Naive thymus-derived CD8-positive, alpha-beta T cell (primary cell): ENCODE measurements around the gene BMPR1B. TPM values are rescaled to one million over a fixed set of nuclear protein-coding genes. Genes with fewer than 3 reads are reported as not detected.

ENCODE experiments used
- ATAC-seq, 2 donors: fragments of 150-1000 bp; cut with Tn5 transposase in 1 of 2; sonication (Bioruptor Pico), chemical (Tn5 transposase) in 1 of 2; 1 replicate in 1 of 2; 2 replicates in 1 of 2; pipeline ENCODE4 v1.10.0; 2021; ENCODE audit warnings: mild to moderate bottlenecking in 2 of 2, moderate library complexity in 2 of 2
- POLR2A ChIA-PET: fragments of 350-600 bp; sonication (Branson Sonifier 250); formaldehyde crosslinking; loops from one replicate; lab custom pipeline; 2021; ENCODE audit warnings: antibody characterized with exemption; lab: Charles Lee
- DNase-seq, 10 donors: peaks; one replicate each; pipeline versions ENCODE4 v3.0.0 to v3.0.0-alpha.2; 2020 to 2022
- H3K27ac Mint-ChIP-seq, 10 donors: one replicate each; pipeline ENCODE4 v1.8.0; 2020 to 2022; ENCODE audit warnings: mild to moderate bottlenecking in 10 of 10, mixed read lengths in 10 of 10, moderate library complexity in 4 of 10, inconsistent platforms in 1 of 10
- H3K27me3 Mint-ChIP-seq, 5 donors: one replicate each; pipeline ENCODE4 v1.8.0; 2021 to 2022; ENCODE audit warnings: mixed read lengths in 5 of 5
- H3K36me3 Mint-ChIP-seq, 3 donors: one replicate each; pipeline ENCODE4 v1.8.0; 2020 to 2022; ENCODE audit warnings: mixed read lengths in 3 of 3, mild to moderate bottlenecking in 2 of 3, inconsistent platforms in 1 of 3
- H3K4me1 Mint-ChIP-seq, 4 donors: one replicate each; pipeline ENCODE4 v1.8.0; 2021 to 2022; ENCODE audit warnings: mixed read lengths in 4 of 4
- H3K4me3 Mint-ChIP-seq, 10 donors: one replicate each; pipeline ENCODE4 v1.8.0; 2020 to 2022; ENCODE audit warnings: mild to moderate bottlenecking in 10 of 10, mixed read lengths in 10 of 10, moderate library complexity in 6 of 10, inconsistent platforms in 1 of 10
- H3K9me3 Mint-ChIP-seq, 9 donors: one replicate each; pipeline ENCODE4 v1.8.0; 2020 to 2022; ENCODE audit warnings: mixed read lengths in 9 of 9, mild to moderate bottlenecking in 3 of 9, inconsistent platforms in 1 of 9, moderate library complexity in 1 of 9
- polyA plus RNA-seq, 3 donors: library from polyadenylated mRNA; unstranded; fragments of 300-500 nt; fragmentation: Illumina TruSeq; gene quantifications; one replicate each; pipeline ENCODE4 v1.2.3, GENCODE V29; 2021
- total RNA-seq, 8 experiments: library from RNA in 2 of 8; stranded (reverse) in 2 of 8; gene quantifications; one replicate each; pipeline ENCODE4 v1.2.3 and lab custom pipeline; 2021 to 2026

Gene BMPR1B
- total and polyA plus RNA-seq, 5 experiments from 2014 or later, result not detected

- Mint-ChIP-seq H3K27me3 (peaks cover 0 to 3% (median 0%) of the 10 kb centered on the region in 5 donors), H3K9me3 (no peaks in the 10 kb centered on the region), H3K36me3 (no peaks in the 10 kb centered on the region), H3K4me3 (no peak overlapping the region), H3K4me1 (no peaks in the 10 kb centered on the region), H3K27ac (no peak overlapping the region)
- no peak for ATAC-seq
- DNase-seq, result no peak
- POLR2A ChIA-PET, result no interaction called here
Measured at GRCh38 chr4:95105112-95105511, 347.4 kb downstream of the BMPR1B start.

DNA sequence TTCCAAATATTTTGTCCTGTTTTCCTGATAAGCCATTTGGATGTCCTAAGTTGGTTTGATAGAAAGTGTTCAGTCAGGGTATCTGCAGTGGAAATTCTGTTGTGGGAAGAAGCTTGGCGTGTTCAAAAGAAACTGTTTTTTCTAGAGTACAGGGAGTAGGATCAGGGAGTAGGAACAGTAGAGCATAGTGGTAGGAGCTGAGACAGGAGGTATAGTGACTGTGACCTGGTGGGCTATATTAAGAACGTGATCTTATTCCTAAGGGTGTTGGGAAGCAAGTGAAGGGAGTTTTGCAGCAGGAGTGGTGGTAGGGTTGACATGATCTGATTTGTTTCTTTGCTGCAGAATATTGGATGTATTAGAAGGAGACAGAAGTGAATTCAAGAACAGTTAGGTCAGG is 348.2 kb downstream of the BMPR1B start:
- no peaks in the 10 kb centered on the region for H3K36me3 Mint-ChIP-seq
- ATAC-seq, result no peak
- POLR2A ChIA-PET, result no interaction called here
- no peak for DNase-seq
- H3K27ac Mint-ChIP-seq, result no peak overlapping the region
- peaks cover 0 to 3% (median 0%) of the 10 kb centered on the region in 5 donors for H3K27me3 Mint-ChIP-seq
- no peaks in the 10 kb centered on the region for H3K4me1 Mint-ChIP-seq
- no peak overlapping the region for H3K4me3 Mint-ChIP-seq
- H3K9me3 Mint-ChIP-seq, result no peaks in the 10 kb centered on the region

DNA sequence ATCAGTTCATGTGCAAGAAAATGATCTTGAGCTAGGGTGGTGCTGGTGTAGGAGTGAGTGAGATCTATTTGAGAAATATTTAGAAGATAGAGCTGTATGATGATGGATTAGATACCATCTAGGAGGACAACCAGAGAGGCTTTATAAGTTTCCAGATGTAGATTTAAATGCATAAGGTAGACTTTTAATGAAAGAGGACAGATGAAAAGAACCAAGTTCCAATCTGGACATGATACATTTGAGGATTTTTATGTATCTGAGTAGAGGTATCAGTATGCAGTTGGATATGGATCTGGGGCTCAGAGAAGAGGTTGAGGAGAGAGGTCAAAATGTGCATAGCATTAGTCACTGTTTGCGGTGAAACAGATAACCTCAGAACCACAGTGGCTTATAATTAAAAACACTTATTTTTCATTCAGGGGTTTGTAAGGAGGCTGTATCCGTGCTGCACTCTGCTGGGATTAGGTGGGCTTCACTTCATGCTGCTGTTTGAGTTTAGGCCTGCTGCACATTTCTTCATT is 348.7 kb downstream of the BMPR1B start:
- H3K27me3 Mint-ChIP-seq, result peaks cover 0 to 3% (median 0%) of the 10 kb centered on the region in 5 donors
- ATAC-seq (no peak), DNase-seq (no peak)
- POLR2A ChIA-PET, result no interaction called here
- H3K4me3 Mint-ChIP-seq, result no peak overlapping the region
- no peaks in the 10 kb centered on the region for H3K9me3 Mint-ChIP-seq
- no peaks in the 10 kb centered on the region for H3K36me3 Mint-ChIP-seq
- H3K4me1 Mint-ChIP-seq, result no peaks in the 10 kb centered on the region
- H3K27ac Mint-ChIP-seq, result no peak overlapping the region

GRCh38 chr4:95107004-95107403 is 349.2 kb downstream of the BMPR1B start:
- POLR2A ChIA-PET, result no interaction called here
- Mint-ChIP-seq H3K27me3 (peaks cover 0 to 3% (median 0%) of the 10 kb centered on the region in 5 donors), H3K4me3 (no peak overlapping the region), H3K4me1 (no peaks in the 10 kb centered on the region), H3K9me3 (no peaks in the 10 kb centered on the region), H3K27ac (no peak overlapping the region), H3K36me3 (no peaks in the 10 kb centered on the region)
- ATAC-seq (no peak), DNase-seq (no peak)

DNA sequence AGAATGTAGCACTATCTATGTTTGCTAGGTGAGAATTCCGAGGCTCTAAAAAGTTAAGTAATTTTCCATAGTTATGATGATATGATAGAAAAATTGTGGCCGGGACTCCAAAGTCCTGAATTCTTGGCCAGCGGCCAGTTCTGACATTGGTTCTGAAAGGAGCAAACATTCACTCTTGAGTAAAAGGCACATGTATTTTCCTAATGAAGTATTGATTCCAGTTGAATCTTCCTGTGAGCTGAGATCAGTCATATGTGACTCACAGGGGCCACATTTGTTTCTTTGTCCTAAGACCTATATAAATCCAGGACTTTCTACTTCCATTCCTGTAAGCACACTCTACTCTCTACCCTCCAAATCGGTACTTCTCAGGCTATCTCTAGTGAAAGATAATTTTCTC is 349.9 kb downstream of the BMPR1B start:
- no peak for ATAC-seq
- H3K4me3 Mint-ChIP-seq, result no peak overlapping the region
- H3K27me3 Mint-ChIP-seq, result peaks cover 0 to 3% (median 0%) of the 10 kb centered on the region in 5 donors
- DNase-seq, result no peak
- no peaks in the 10 kb centered on the region for H3K4me1 Mint-ChIP-seq
- no peaks in the 10 kb centered on the region for H3K9me3 Mint-ChIP-seq
- no peaks in the 10 kb centered on the region for H3K36me3 Mint-ChIP-seq
- H3K27ac Mint-ChIP-seq, result no peak overlapping the region
- POLR2A ChIA-PET, result no interaction called here

DNA sequence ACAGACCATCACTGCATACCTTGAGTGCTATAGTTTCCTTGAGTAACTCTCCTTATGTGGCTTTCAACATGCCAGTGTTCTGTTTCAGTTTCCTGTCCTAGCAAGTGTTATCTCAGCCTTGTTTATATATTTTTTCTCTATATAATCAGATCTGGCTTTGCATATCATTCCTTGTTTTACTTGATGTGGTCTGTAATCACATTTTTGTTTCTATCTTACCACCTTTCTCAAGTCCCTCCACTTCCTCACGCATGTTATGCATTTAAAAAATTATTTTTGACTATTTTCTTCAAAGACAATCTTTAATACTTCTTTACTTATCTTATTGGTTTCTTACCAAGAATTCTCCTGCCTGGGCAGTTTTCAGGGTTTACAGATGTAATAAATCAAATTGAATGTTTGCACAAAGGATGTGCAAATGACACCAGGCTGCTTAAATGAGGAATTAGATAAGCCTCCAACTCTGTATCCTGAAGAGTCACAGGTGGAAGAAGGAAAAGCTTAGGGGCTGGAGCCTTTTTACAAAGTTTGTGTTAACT is 351.2 kb downstream of the BMPR1B start:
- no peak for ATAC-seq
- Mint-ChIP-seq H3K9me3 (no peaks in the 10 kb centered on the region), H3K27me3 (peaks cover 0 to 3% (median 0%) of the 10 kb centered on the region in 5 donors), H3K4me1 (no peaks in the 10 kb centered on the region), H3K4me3 (no peak overlapping the region), H3K27ac (no peak overlapping the region), H3K36me3 (no peaks in the 10 kb centered on the region)
- POLR2A ChIA-PET, result no interaction called here
- DNase-seq, result no peak

GRCh38 chr4:95114521-95114920 is 356.8 kb downstream of the BMPR1B start:
- Mint-ChIP-seq H3K4me1 (no peaks in the 10 kb centered on the region), H3K9me3 (no peaks in the 10 kb centered on the region), H3K27me3 (no peaks in the 10 kb centered on the region), H3K4me3 (no peak overlapping the region), H3K27ac (no peak overlapping the region), H3K36me3 (no peaks in the 10 kb centered on the region)
- DNase-seq, result no peak
- ATAC-seq, result no peak
- POLR2A ChIA-PET, result no interaction called here

DNA sequence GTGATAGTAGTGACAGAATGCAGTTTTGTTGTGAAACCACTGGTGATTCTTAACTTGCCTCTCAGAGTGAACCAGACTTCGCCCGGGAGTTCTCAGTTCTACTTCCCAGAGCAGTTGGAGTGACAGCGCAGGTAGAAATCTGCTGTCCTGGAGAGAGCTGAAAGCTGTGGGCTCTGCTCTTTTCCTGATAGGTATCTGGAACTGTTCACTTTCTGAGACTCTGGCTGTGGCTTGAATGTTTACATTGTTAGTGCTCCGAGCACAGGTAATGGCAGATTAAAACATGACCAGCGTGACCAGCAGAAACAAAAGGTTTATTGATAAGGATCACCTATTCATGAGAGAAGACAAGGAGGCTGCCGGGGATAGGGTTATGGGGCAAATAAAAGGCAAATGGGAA is 360.7 kb downstream of the BMPR1B start:
- POLR2A ChIA-PET, result no interaction called here

GRCh38 chr4:95120456-95120855 is 362.7 kb downstream of the BMPR1B start:
- H3K4me1 Mint-ChIP-seq, result no peaks in the 10 kb centered on the region
- H3K9me3 Mint-ChIP-seq, result no peaks in the 10 kb centered on the region
- no peak overlapping the region for H3K27ac Mint-ChIP-seq
- ATAC-seq, result no peak
- H3K27me3 Mint-ChIP-seq, result no peaks in the 10 kb centered on the region
- POLR2A ChIA-PET, result no interaction called here
- DNase-seq, result no peak
- no peaks in the 10 kb centered on the region for H3K36me3 Mint-ChIP-seq
- no peak overlapping the region for H3K4me3 Mint-ChIP-seq

More for the DNA sequence above, 360.7 kb downstream of the BMPR1B start:
- no peaks in the 10 kb centered on the region for H3K36me3 Mint-ChIP-seq
- DNase-seq (no peak), ATAC-seq (no peak)
- no peaks in the 10 kb centered on the region for H3K27me3 Mint-ChIP-seq
- H3K27ac Mint-ChIP-seq, result no peak overlapping the region
- no peaks in the 10 kb centered on the region for H3K9me3 Mint-ChIP-seq
- no peak overlapping the region for H3K4me3 Mint-ChIP-seq
- no peaks in the 10 kb centered on the region for H3K4me1 Mint-ChIP-seq

DNA sequence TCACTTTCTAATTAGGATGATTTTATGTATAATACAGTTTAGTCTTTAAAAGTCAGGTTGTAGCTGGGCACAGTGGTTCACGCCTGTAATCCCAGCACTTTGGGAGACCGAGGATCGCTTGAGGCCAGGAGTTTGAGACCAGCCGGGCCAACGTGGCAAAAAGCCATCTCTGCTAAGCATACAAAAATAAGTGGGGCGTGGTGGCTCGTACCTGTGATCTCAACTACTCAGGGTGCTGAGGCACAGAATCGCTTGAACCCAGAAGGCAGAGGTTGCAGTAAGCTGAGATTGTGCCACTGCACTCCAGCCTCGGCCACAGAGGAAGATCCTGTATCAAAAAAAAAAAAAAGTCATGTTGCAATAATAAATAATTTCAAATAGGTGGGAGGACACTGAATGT is 364.2 kb downstream of the BMPR1B start:
- DNase-seq (no peak), ATAC-seq (no peak)
- no peaks in the 10 kb centered on the region for H3K36me3 Mint-ChIP-seq
- H3K27ac Mint-ChIP-seq, result no peak overlapping the region
- H3K9me3 Mint-ChIP-seq, result no peaks in the 10 kb centered on the region
- peaks cover 0 to 1% (median 0%) of the 10 kb centered on the region in 5 donors for H3K27me3 Mint-ChIP-seq
- POLR2A ChIA-PET, result no interaction called here
- no peaks in the 10 kb centered on the region for H3K4me1 Mint-ChIP-seq
- no peak overlapping the region for H3K4me3 Mint-ChIP-seq

DNA sequence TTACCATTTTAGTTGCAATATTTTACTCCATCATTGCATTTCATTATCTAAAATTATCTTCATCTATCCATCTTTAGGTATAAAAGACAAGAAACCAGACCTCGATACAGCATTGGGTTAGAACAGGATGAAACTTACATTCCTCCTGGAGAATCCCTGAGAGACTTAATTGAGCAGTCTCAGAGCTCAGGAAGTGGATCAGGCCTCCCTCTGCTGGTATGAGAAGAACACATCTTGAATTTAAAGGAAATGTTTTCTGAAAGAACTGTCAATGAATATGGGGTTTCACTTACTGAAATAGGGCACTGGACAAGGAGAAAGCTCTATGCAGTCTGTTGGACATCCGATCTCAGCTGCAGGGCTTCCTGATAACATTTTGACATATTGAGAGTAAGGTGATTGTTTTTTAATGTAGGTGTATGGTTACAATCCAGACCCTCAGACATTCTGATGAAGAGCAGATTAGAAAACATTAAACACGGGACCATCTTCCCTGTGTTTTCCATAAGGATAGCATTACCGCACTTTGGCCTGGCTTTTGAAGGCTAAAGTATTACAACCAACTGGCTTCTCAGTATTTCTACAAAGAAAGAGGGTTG is 367.2 kb downstream of the BMPR1B start:
- Mint-ChIP-seq H3K4me3 (no peak overlapping the region), H3K4me1 (peaks cover 0 to 2% (median 0%) of the 10 kb centered on the region in 4 donors), H3K27ac (no peak overlapping the region), H3K27me3 (peaks cover 0 to 1% (median 0%) of the 10 kb centered on the region in 5 donors), H3K36me3 (no peaks in the 10 kb centered on the region), H3K9me3 (no peaks in the 10 kb centered on the region)
- ATAC-seq, result no peak
- DNase-seq, result no peak
- POLR2A ChIA-PET, result no interaction called here

DNA sequence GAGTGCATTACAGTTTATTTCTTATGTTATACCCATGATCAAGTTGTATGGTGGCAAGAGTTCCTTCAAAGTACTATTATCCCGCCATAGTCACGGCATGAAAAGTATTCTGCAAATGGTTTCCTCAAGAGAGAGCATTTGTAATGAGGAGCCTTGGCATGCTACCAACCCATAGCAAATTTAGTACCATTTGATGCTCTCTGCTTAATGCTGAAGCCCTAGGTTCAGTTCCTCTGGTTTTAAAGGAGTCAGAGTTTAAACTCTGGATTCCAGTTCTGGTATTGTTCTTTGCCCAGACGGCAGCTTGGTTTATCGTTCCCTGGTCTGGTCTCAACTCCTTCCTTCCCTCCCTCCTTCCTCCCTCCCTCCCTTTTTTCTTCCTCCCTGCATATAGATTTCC is 371.3 kb downstream of the BMPR1B start:
- Mint-ChIP-seq H3K27me3 (peaks cover 0 to 1% (median 0%) of the 10 kb centered on the region in 5 donors), H3K36me3 (no peaks in the 10 kb centered on the region), H3K4me1 (peaks cover 0 to 2% (median 0%) of the 10 kb centered on the region in 4 donors), H3K4me3 (no peak overlapping the region), H3K9me3 (no peaks in the 10 kb centered on the region), H3K27ac (no peak overlapping the region)
- no peak for DNase-seq
- no peak for ATAC-seq
- POLR2A ChIA-PET, result no interaction called here

- Mint-ChIP-seq H3K27ac (no peak overlapping the region), H3K4me3 (no peak overlapping the region), H3K27me3 (peaks cover 0 to 1% (median 0%) of the 10 kb centered on the region in 5 donors), H3K4me1 (peaks cover 0 to 2% (median 0%) of the 10 kb centered on the region in 4 donors), H3K9me3 (peaks cover 0 to 1% (median 0%) of the 10 kb centered on the region in 9 donors), H3K36me3 (no peaks in the 10 kb centered on the region)
- POLR2A ChIA-PET, result no interaction called here
- no peak for ATAC-seq
- DNase-seq, result no peak
Measured at GRCh38 chr4:95129821-95130311, 372.1 kb downstream of the BMPR1B start.
